ENCODE data around the gene MAP3K20.
"Not testable (repeated sequence)": the region's sequence is repeated elsewhere in the genome, so short reads cannot be mapped to it uniquely, and the experiment has no call there.

The MAP3K20 gene

DNA sequence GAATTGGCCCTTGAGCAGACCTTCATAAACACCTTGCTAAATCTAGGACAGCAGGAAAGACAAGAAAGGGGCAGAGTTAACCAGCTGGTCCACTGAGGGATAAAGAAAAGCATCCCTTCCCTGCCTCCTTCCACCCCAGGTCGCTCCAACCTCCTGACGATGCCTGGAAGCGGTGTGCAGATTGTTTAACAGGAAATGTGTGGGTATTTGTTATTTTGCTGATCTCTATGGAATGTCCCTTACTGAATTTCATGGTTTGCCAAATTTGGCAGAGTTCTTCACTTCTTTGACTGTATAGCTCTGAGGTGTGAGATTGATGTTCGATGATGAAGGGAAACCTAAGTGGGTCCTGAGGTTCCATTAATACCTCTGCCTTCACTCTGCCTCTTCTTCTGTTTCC lies 72.9 kb downstream of the MAP3K20 start:
- peaks cover 29% of the 10 kb centered on the region for H3K4me1 Mint-ChIP-seq
- peaks cover 5% of the 10 kb centered on the region for H3K9me3 Mint-ChIP-seq
- no peak overlapping the region for H3K4me3 Mint-ChIP-seq
- H3K36me3 Mint-ChIP-seq (ENCODE audit: insufficient read depth): no peaks in the 10 kb centered on the region
- DNase-seq (ENCODE audit: low spot score in 2 of 2) (no peak), ATAC-seq (replicated peaks; ENCODE audit: extremely low read depth, poor library complexity, severe bottlenecking) (no peak)
- H3K27ac Mint-ChIP-seq (ENCODE audit: low read depth): peak overlapping the region; percentile 51
- H3K27me3 Mint-ChIP-seq: no peaks in the 10 kb centered on the region

DNA sequence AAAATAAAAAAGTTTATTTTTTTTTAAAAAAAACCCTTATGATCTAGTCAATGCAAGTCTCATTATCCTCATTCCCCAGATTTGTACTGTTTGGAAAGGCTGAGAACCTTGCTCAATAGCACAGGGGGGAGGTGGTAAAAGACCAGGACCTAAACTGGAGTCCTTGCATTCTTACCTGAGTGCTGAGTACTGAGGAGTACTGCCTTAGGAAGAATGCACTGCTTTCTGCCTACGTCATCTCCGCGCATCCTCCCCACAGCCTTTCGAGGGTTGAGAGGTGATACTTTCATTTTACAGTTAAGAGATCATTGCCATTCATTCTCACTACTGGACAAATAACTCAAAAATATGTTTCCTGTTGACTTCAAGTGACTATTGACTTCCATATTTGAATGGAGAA lies 73.8 kb downstream of the MAP3K20 start:
- DNase-seq (ENCODE audit: low spot score in 2 of 2) (peak; percentile 24 to 66), ATAC-seq (replicated peaks; ENCODE audit: extremely low read depth, poor library complexity, severe bottlenecking) (peak; percentile 99)
- Mint-ChIP-seq H3K27me3 (no peaks in the 10 kb centered on the region), H3K27ac (ENCODE audit: low read depth) (peak overlapping the region; percentile 89), H3K9me3 (peaks cover 5% of the 10 kb centered on the region), H3K4me3 (peak overlapping the region; percentile 31), H3K36me3 (ENCODE audit: insufficient read depth) (no peaks in the 10 kb centered on the region), H3K4me1 (peaks cover 29% of the 10 kb centered on the region)

- peak overlapping the region; percentile 89 for H3K27ac Mint-ChIP-seq (ENCODE audit: low read depth)
- no peaks in the 10 kb centered on the region for H3K27me3 Mint-ChIP-seq
- peak overlapping the region; percentile 31 for H3K4me3 Mint-ChIP-seq
- H3K4me1 Mint-ChIP-seq: peaks cover 29% of the 10 kb centered on the region
- no peak for ATAC-seq (replicated peaks; ENCODE audit: extremely low read depth, poor library complexity, severe bottlenecking)
- H3K9me3 Mint-ChIP-seq: peaks cover 5% of the 10 kb centered on the region
- no peaks in the 10 kb centered on the region for H3K36me3 Mint-ChIP-seq (ENCODE audit: insufficient read depth)
- no peak for DNase-seq (ENCODE audit: low spot score in 2 of 2)
Measured at GRCh38 chr2:173150087-173150486, 74.4 kb downstream of the MAP3K20 start.

DNA sequence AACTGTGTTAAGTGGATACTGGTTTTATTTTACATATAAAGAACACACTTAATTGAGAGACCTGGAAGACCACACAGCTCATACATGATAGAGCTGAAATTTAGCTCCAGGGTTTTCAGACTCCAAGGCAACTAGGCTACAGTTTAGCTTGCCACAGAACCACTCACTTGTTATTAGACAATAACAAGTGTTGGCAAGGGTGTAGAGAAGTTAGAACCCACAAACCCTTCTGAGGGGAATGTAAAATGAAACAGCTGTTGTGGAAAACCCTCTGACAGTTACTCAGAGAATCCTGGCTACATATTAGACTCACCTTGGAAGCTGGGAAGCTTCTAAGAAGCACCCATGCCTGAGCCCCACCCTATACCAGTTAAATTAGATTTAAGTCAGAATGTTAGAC lies 75.3 kb downstream of the MAP3K20 start:
- H3K9me3 Mint-ChIP-seq: peaks cover 5% of the 10 kb centered on the region
- H3K4me1 Mint-ChIP-seq: peaks cover 29% of the 10 kb centered on the region
- H3K27me3 Mint-ChIP-seq: no peaks in the 10 kb centered on the region
- no peak overlapping the region for H3K4me3 Mint-ChIP-seq
- peak overlapping the region; percentile 6 for H3K27ac Mint-ChIP-seq (ENCODE audit: low read depth)
- ATAC-seq (replicated peaks; ENCODE audit: extremely low read depth, poor library complexity, severe bottlenecking): no peak
- no peak for DNase-seq (ENCODE audit: low spot score in 2 of 2)
- peaks cover 1% of the 10 kb centered on the region for H3K36me3 Mint-ChIP-seq (ENCODE audit: insufficient read depth)

- H3K4me1 Mint-ChIP-seq: peaks cover 29% of the 10 kb centered on the region
- ATAC-seq (replicated peaks; ENCODE audit: extremely low read depth, poor library complexity, severe bottlenecking) (no peak), DNase-seq (ENCODE audit: low spot score in 2 of 2) (no peak)
- no peaks in the 10 kb centered on the region for H3K27me3 Mint-ChIP-seq
- peaks cover 1% of the 10 kb centered on the region for H3K36me3 Mint-ChIP-seq (ENCODE audit: insufficient read depth)
- peaks cover 5% of the 10 kb centered on the region for H3K9me3 Mint-ChIP-seq
- H3K27ac Mint-ChIP-seq (ENCODE audit: low read depth): peak overlapping the region; percentile 6
- H3K4me3 Mint-ChIP-seq: no peak overlapping the region
Measured at GRCh38 chr2:173151671-173152401, 76.2 kb downstream of the MAP3K20 start.

GRCh38 chr2:173153301-173153885 lies 77.7 kb downstream of the MAP3K20 start:
- H3K4me3 Mint-ChIP-seq: no peak overlapping the region
- no peak for DNase-seq (ENCODE audit: low spot score in 2 of 2)
- H3K27ac Mint-ChIP-seq (ENCODE audit: low read depth): no peak overlapping the region
- peaks cover 28% of the 10 kb centered on the region for H3K4me1 Mint-ChIP-seq
- no peaks in the 10 kb centered on the region for H3K27me3 Mint-ChIP-seq
- peaks cover 5% of the 10 kb centered on the region for H3K9me3 Mint-ChIP-seq
- ATAC-seq (replicated peaks; ENCODE audit: extremely low read depth, poor library complexity, severe bottlenecking): no peak
- peaks cover 1% of the 10 kb centered on the region for H3K36me3 Mint-ChIP-seq (ENCODE audit: insufficient read depth)

- Mint-ChIP-seq H3K27me3 (no peaks in the 10 kb centered on the region), H3K27ac (ENCODE audit: low read depth) (no peak overlapping the region), H3K4me3 (no peak overlapping the region), H3K4me1 (no peaks in the 10 kb centered on the region), H3K36me3 (ENCODE audit: insufficient read depth) (peaks cover 3% of the 10 kb centered on the region), H3K9me3 (no peaks in the 10 kb centered on the region)
- ATAC-seq (replicated peaks; ENCODE audit: extremely low read depth, poor library complexity, severe bottlenecking): no peak
- DNase-seq (ENCODE audit: low spot score in 2 of 2): no peak
Measured at GRCh38 chr2:173157676-173158293, 82.1 kb downstream of the MAP3K20 start.

DNA sequence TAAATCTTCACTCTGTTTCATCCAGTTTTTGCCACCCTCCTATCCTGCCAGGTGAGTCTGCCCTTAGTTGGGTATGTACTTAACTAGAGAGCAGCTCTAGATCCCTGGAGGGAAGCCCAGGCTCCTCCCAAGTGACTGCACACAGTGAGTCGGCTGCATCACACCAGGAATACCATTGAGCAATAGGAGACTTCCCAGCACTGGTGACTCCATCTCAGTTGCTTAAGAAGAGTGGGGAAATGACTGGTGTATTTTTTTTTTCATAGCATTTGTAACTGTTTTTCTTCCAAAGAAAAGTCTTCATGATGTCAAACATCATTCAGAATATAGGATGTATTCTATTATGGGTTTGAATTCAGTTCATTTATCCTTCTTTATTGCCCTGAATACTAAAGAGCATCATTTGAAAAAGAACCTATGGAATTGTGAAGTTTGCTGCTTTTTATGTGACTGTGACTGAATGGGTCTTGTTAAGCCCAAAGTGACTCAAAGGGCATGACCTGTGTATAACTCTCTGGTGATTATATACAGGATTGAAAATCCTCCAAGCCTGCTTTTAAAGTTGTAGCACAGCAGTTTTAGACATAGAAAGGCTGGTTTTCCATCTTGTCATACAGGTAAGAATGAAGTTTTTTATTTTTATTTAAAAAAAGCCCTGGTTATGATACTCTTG lies 84.3 kb downstream of the MAP3K20 start:
- no peak for DNase-seq (ENCODE audit: low spot score in 2 of 2)
- Mint-ChIP-seq H3K4me3 (no peak overlapping the region), H3K27ac (ENCODE audit: low read depth) (no peak overlapping the region)

GRCh38 chr2:173160618-173161017 lies 85.0 kb downstream of the MAP3K20 start:
- ATAC-seq (replicated peaks; ENCODE audit: extremely low read depth, poor library complexity, severe bottlenecking): no peak
- no peak for DNase-seq (ENCODE audit: low spot score in 2 of 2)
- no peak overlapping the region for H3K4me3 Mint-ChIP-seq
- H3K36me3 Mint-ChIP-seq (ENCODE audit: insufficient read depth): peaks cover 3% of the 10 kb centered on the region
- H3K9me3 Mint-ChIP-seq: no peaks in the 10 kb centered on the region
- H3K27ac Mint-ChIP-seq (ENCODE audit: low read depth): no peak overlapping the region
- H3K27me3 Mint-ChIP-seq: no peaks in the 10 kb centered on the region
- no peaks in the 10 kb centered on the region for H3K4me1 Mint-ChIP-seq

More for the DNA sequence above, 84.3 kb downstream of the MAP3K20 start:
- Mint-ChIP-seq H3K36me3 (ENCODE audit: insufficient read depth) (peaks cover 3% of the 10 kb centered on the region), H3K9me3 (no peaks in the 10 kb centered on the region), H3K4me1 (no peaks in the 10 kb centered on the region), H3K27me3 (no peaks in the 10 kb centered on the region)
- ATAC-seq (replicated peaks; ENCODE audit: extremely low read depth, poor library complexity, severe bottlenecking): no peak

DNA sequence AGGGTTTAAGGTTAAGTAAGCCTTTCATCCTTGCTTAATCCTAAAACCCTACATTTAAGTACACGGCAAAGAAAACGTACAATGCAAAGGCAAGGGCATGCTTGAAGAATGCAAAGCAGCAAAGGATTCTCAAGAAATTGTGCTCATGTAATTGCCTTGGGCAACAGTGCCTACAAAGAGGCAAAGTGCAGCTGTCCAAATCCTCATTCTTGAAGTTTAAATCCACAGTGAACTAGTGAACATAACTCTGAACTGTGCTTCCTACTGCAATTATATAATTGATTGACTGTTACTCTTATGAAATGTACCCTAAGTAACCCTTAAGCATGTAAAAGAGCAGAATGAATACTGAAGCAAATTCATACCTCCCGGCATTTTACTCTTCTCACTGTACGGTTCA lies 85.4 kb downstream of the MAP3K20 start:
- ATAC-seq (replicated peaks; ENCODE audit: extremely low read depth, poor library complexity, severe bottlenecking): no peak
- no peaks in the 10 kb centered on the region for H3K4me1 Mint-ChIP-seq

GRCh38 chr2:173161507-173161906 lies 85.9 kb downstream of the MAP3K20 start:
- no peak for ATAC-seq (replicated peaks; ENCODE audit: extremely low read depth, poor library complexity, severe bottlenecking)
- Mint-ChIP-seq H3K9me3 (no peaks in the 10 kb centered on the region), H3K27ac (ENCODE audit: low read depth) (no peak overlapping the region), H3K27me3 (no peaks in the 10 kb centered on the region), H3K36me3 (ENCODE audit: insufficient read depth) (peaks cover 1% of the 10 kb centered on the region), H3K4me1 (no peaks in the 10 kb centered on the region), H3K4me3 (no peak overlapping the region)
- DNase-seq (ENCODE audit: low spot score in 2 of 2): no peak

More for the DNA sequence above, 85.4 kb downstream of the MAP3K20 start:
- H3K4me3 Mint-ChIP-seq: no peak overlapping the region
- H3K9me3 Mint-ChIP-seq: no peaks in the 10 kb centered on the region
- DNase-seq (ENCODE audit: low spot score in 2 of 2): no peak
- peaks cover 1% of the 10 kb centered on the region for H3K36me3 Mint-ChIP-seq (ENCODE audit: insufficient read depth)
- H3K27ac Mint-ChIP-seq (ENCODE audit: low read depth): no peak overlapping the region
- no peaks in the 10 kb centered on the region for H3K27me3 Mint-ChIP-seq

GRCh38 chr2:173163357-173163756 lies 87.7 kb downstream of the MAP3K20 start:
- H3K36me3 Mint-ChIP-seq (ENCODE audit: insufficient read depth); H3K9me3 Mint-ChIP-seq; H3K27ac Mint-ChIP-seq (ENCODE audit: low read depth); ATAC-seq (replicated peaks; ENCODE audit: extremely low read depth, poor library complexity, severe bottlenecking); H3K4me1 Mint-ChIP-seq; DNase-seq (ENCODE audit: low spot score in 2 of 2); H3K4me3 Mint-ChIP-seq; H3K27me3 Mint-ChIP-seq: not testable (repeated sequence)
